ENCODE data around the gene ARHGAP9.
"Not testable (repeated sequence)": the region's sequence is repeated elsewhere in the genome, so short reads cannot be mapped to it uniquely, and the experiment has no call there.

ARHGAP9 gene

DNA sequence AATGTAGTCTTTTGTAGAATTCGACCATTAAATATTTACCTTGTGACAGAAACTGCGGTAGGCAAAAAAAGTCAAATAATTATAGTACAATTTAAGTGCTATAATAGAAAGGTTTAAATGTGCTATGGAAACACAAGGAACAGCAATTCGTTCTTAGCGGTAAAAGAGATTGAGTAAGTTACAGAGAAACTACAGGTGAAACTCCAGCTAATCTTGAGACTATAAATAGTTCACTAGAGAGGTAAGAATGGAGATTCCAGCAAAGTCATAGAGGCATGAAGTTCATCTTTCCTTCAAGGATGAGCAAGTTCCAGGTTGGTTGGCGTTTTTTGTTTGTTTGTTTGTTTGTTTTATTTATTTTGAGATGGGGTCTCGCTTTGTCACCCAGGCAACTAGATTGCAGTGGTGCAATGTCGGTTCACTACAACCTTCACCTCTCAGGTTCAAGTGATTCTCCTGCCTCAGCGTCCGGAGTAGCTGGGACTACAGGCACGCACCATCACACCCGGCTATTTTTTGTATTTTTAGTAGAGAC, 47.9 kb downstream of the ARHGAP9 start:
- DNase-seq: no peak

- peak; percentile 93 for DNase-seq
Observed at GRCh38 chr12:57430931-57431566, 48.6 kb downstream of the ARHGAP9 start, which contains the start of gene R3HDM2. Gene R3HDM2, minus strand, starts transcription at chr12:57431043. Its CDS starts 120,615 bp downstream, at chr12:57310428.

DNA sequence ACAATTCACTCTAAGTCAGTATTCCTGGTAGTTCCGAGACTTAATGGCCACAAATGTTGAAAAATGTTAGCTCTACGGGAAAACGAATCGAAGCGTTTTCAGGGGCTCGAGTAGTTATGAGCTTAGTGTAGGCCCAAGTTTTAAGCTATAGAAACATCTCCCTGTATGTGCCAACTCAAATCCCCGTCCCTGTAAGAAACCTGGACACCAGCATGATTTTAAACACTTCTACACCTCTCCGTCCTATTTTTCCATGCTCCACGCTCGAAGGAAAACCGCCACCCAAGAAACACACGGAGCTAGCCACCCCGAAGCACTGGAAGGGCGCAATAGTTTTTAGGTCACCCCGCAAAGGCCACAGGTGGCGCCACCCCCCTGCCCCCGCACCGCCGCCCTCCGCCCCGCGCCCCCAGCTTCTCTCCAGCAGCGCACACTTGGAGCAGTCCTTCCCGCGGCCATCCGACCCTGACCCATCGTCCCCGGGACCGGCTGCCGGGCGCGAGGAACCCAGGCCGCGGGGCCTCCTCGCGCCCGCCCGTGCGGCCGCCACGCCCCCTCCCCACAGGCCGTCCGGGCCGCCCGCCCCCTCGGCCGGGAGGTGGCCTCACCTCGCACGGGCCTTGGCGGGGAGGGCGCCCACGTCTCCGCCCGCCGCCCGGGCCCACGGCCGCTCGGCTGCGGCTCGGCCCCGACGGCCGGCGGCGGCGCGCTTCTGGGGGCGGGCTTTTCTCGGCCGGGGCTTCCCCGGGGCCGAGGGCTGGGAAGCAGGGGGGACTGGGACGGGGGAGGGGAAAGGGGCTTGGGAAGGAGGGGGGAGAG, 49.3 kb downstream of the ARHGAP9 start:
- DNase-seq: peak; percentile 35

DNA sequence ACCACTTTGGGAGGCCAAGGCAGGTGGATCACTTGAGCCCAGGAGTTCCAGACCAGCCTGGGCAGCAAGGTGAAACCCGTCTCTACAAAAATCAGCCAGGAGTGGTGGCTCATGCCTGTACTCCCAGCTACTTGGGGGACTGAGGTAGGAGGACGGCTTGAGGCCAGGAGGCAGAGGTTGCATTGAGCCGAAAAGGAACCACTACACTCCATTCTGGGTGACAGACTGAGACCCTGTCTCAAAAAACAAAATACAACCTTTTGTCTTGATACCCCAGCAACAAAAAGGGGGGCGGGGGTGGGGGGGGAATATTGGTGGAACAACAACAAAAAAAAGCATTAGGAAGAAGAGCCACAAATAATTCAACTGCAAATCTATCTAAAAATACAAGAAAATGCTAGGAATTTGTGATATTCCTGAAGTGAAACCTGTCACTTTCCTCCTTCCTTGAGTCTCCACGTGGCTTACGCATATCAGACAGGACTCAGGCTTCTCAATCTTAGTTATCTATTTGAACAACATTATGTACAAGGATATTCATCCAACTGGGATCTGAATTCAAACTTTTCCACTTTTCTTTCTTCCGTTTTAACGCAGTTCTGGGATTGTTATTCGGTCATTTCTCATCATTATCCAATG, 50.1 kb downstream of the ARHGAP9 start:
- no peak for DNase-seq

GRCh38 chr12:57428965-57429364, 50.7 kb downstream of the ARHGAP9 start:
- DNase-seq: no peak

DNA sequence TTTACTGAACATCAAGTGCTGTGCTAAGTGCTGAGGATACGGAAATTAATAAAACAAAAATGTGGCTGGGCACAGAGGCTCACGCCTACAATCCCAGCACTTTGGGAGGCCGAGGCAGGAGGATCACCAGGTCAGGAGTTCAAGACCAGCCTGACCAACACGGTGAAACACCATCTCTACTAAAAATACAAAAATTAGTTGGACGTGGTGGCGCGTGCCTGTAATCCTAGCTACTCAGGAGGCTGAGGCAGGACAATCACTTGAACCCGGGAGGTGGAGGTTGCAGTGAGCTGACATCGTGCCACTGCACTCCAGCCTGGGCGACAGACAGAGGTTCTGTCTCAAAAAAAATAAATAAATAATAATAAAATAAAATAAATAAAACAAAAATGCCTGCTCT, 52.7 kb downstream of the ARHGAP9 start:
- not testable (repeated sequence) for DNase-seq

Data from activated CD4-positive, alpha-beta T cell treated with anti-CD3 and anti-CD28 coated beads, Interleukin-2, amount 50 U/mL, for 1 hour (primary cell).